GM12878 (cell line): ENCODE data around the gene UNC5B. TPM values are rescaled to one million over a fixed set of nuclear protein-coding genes. Genes with fewer than 3 reads are reported as not detected.

Experiments
- ATAC-seq: fragments of 200-7000 bp; cut with Tn5 transposase; 3 replicates; pipeline ENCODE4 v1.9.1; 2020; ENCODE audit warnings: mild to moderate bottlenecking, moderate library complexity
- BruUV-seq: library from RNA; stranded (reverse); fragments of 400-500 nt; replicated peaks from 2 replicates; lab custom pipeline; 2021; lab: Mats Ljungman, UMichigan
- CTCF ChIA-PET: fragments of 300-600 bp; sonication (Branson Sonifier 250); formaldehyde crosslinking; extraction: SDS; loops from one replicate; lab custom pipeline; 2021; ENCODE audit warnings: inconsistent platforms; lab: Yijun Ruan, JAX
- POLR2A ChIA-PET: fragments of 350-600 bp; formaldehyde crosslinking; extraction: SDS; loops from one replicate; lab custom pipeline; 2021; ENCODE audit warnings: inconsistent platforms; lab: Charles Lee
- RAD21 ChIA-PET: fragments of 300-600 bp; sonication (Branson Sonifier 250); formaldehyde crosslinking; loops from one replicate; lab custom pipeline; 2023; ENCODE audit warnings: antibody characterized with exemption; ENCODE audit not compliant: unreplicated experiment; lab: Charles Lee
- SMC1A ChIA-PET: fragments of 300-600 bp; sonication (Branson Sonifier 250); formaldehyde crosslinking; loops from one replicate; lab custom pipeline; 2023; ENCODE audit not compliant: unreplicated experiment, uncharacterized antibody; lab: Charles Lee
- DNase-seq: peaks from one replicate; pipeline ENCODE4 v3.0.0-alpha.2; 2011; ENCODE audit warnings: low read depth, low spot score
- FAIRE-seq: peaks from 3 replicates; lab custom pipeline; 2011; peaks lifted over from hg19 to GRCh38; lab: Jason Lieb, UNC
- H2AFZ ChIP-seq: 2 replicates; pipeline ENCODE4 v1.6.0; 2011; ENCODE audit warnings: low read depth, low read length, control low read depth; ENCODE audit not compliant: control insufficient read depth
- H3K27ac ChIP-seq: 2 replicates; pipeline ENCODE4 v1.5.1; 2011; ENCODE audit warnings: control low read depth; ENCODE audit not compliant: control insufficient read depth, insufficient read depth
- H3K27me3 ChIP-seq, 2 experiments: replicated peaks in 1 of 2; 2 replicates each; pipeline versions ENCODE4 v1.6.0 to v1.6.1; 2011; ENCODE audit warnings: low read length in 1 of 2; ENCODE audit not compliant: control insufficient read depth in 2 of 2, insufficient read depth in 2 of 2
- H3K36me3 ChIP-seq, 2 experiments: 2 replicates each; pipeline ENCODE4 v1.5.1; 2011; ENCODE audit warnings: low read length in 1 of 2; ENCODE audit not compliant: control insufficient read depth in 2 of 2, insufficient read depth in 2 of 2
- H3K4me1 ChIP-seq: 2 replicates; pipeline ENCODE4 v1.6.1; 2011; ENCODE audit warnings: mild to moderate bottlenecking, low read length, moderate library complexity, mixed read lengths; ENCODE audit not compliant: control insufficient read depth, insufficient read depth
- H3K4me2 ChIP-seq: 2 replicates; pipeline ENCODE4 v1.6.0; 2011; ENCODE audit warnings: control low read depth; ENCODE audit not compliant: control insufficient read depth, insufficient read depth
- H3K4me3 ChIP-seq: fragments of 200-600 bp; sonication (generic); 2 replicates; pipeline ENCODE4 v1.5.1; 2016
- H3K79me2 ChIP-seq: 2 replicates; pipeline ENCODE4 v1.6.0; 2011; ENCODE audit warnings: low read length; ENCODE audit not compliant: control insufficient read depth, insufficient read depth
- H3K9ac ChIP-seq: 2 replicates; pipeline ENCODE4 v1.8.0; 2011; ENCODE audit warnings: low read length, control low read depth, mixed read lengths; ENCODE audit not compliant: control insufficient read depth, insufficient read depth
- H3K9me3 ChIP-seq: replicated peaks from 3 replicates; pipeline ENCODE4 v1.5.1; 2011; ENCODE audit warnings: mild to moderate bottlenecking, low read length; ENCODE audit not compliant: control insufficient read depth, insufficient read depth
- H4K20me1 ChIP-seq: 2 replicates; pipeline ENCODE4 v1.6.0; 2011; ENCODE audit not compliant: control insufficient read depth, insufficient read depth
- ATF7 ChIP-seq: fragments of 450-650 bp; IDR thresholded peaks from 2 replicates; pipeline ENCODE4 v1.6.1; 2016; ENCODE audit warnings: low read depth, mild to moderate bottlenecking
- CBX3 ChIP-seq: fragments of 200-600 bp; sonication (generic); IDR thresholded peaks from 2 replicates; pipeline ENCODE4 v1.6.1; 2016; ENCODE audit warnings: low read depth, borderline replicate concordance
- CREM ChIP-seq: IDR thresholded peaks from 2 replicates; pipeline ENCODE4 v1.6.1; 2014; ENCODE audit warnings: antibody characterized with exemption, low read depth
- ESRRA ChIP-seq: IDR thresholded peaks from 2 replicates; pipeline ENCODE4 v1.6.1; 2012; ENCODE audit warnings: mild to moderate bottlenecking, low read length, improper control_type of control experiment
- ETV6 ChIP-seq, 2 experiments: fragments of 450-650 bp in 1 of 2; IDR thresholded peaks in 1 of 2; conservative IDR thresholded peaks in 1 of 2; 2 replicates each; pipeline ENCODE4 v1.6.1; 2014; ENCODE audit warnings: antibody characterized with exemption in 1 of 2, borderline replicate concordance in 1 of 2, low read depth in 1 of 2, mild to moderate bottlenecking in 1 of 2, moderate library complexity in 1 of 2
- PBX3 ChIP-seq: IDR thresholded peaks from 2 replicates; pipeline ENCODE4 v1.6.1; 2011; ENCODE audit warnings: mild to moderate bottlenecking, low read depth, low read length, moderate library complexity; ENCODE audit not compliant: insufficient replicate concordance
- REST ChIP-seq: IDR thresholded peaks from 2 replicates; pipeline ENCODE4 v1.6.1; 2012; ENCODE audit warnings: mild to moderate bottlenecking, low read depth, low read length
- RUNX3 ChIP-seq: IDR thresholded peaks from 2 replicates; pipeline ENCODE4 v1.6.1; 2012; ENCODE audit warnings: low read length, inconsistent platforms
- SMAD1 ChIP-seq: fragments of 450-650 bp; IDR thresholded peaks from 2 replicates; pipeline ENCODE4 v1.6.1; 2018; ENCODE audit warnings: mild to moderate bottlenecking, low read depth; ENCODE audit not compliant: partially characterized antibody
- USF1 ChIP-seq: IDR thresholded peaks from 2 replicates; pipeline ENCODE4 v1.6.1; 2011; ENCODE audit warnings: borderline replicate concordance, low read depth, mild to moderate bottlenecking, moderate library complexity, mixed read lengths, low read length; ENCODE audit not compliant: insufficient read depth; ENCODE audit errors: extremely low read length
- ZBED1 ChIP-seq: IDR thresholded peaks from 2 replicates; pipeline ENCODE4 v1.6.1; 2016; ENCODE audit warnings: borderline replicate concordance
- WGBS: methylation state at CpG from one replicate; pipeline ENCODE4 v1.1.6; 2016; ENCODE audit warnings: low lambda C conversion rate; ENCODE audit not compliant: insufficient replicate concordance, insufficient coverage; ENCODE audit errors: missing lambda C conversion rate; 5-methylcytosine and 5-hydroxymethylcytosine counted together
- in situ Hi-C: fragments of 300-500 bp; cut with MboI; formaldehyde crosslinking; loops from 9 replicates; pipeline ENCODE4 v1.14.3; 2018; ENCODE audit warnings: mixed read lengths
- intact Hi-C: fragments of 100-400 bp; cut with micrococcal nuclease; formaldehyde crosslinking; loops from one replicate; pipeline ENCODE4 v1.14.2; 2022; ENCODE audit not compliant: unreplicated experiment
- polyA plus RNA-seq, 11 experiments: library from polyadenylated mRNA; depleted of rRNA in 4 of 11; unstranded in 6 of 11; stranded (reverse) in 5 of 11; fragments of >200 nt; fragmentation: Nextera tagmentation in 4 of 11; fragmentation: Illumina TruSeq in 1 of 11; extraction: Ambion mirVana in 4 of 11; extraction: Trizol in 1 of 11; gene quantifications; 1 replicate in 1 of 11; 2 replicates in 10 of 11; pipeline versions ENCODE4 v1.2.1 to v1.2.3, GENCODE V29; 2011 to 2016; ENCODE audit warnings: inconsistent platforms in 2 of 11, missing spikeins in 2 of 11, low read depth in 1 of 11
- total RNA-seq, 4 experiments: library from RNA; depleted of rRNA in 3 of 4; stranded (reverse); fragments of >200 nt in 3 of 4; fragmentation: Illumina TruSeq in 1 of 4; extraction: Trizol in 1 of 4; gene quantifications; 2 replicates each; pipeline versions ENCODE4 v1.2.1 to v1.2.3, GENCODE V29; 2013 to 2021

The UNC5B gene
- total and polyA plus RNA-seq, 10 of the 15 experiments (the other 5 are each of a cell fraction or from before 2014, with no cell fraction given): 0.03 to 0.08 TPM; not detected in 8

GRCh38 chr10:71254834-71255549 lies 42.6 kb downstream of the UNC5B start (continued):
- TF ChIP-seq ZBED1: no peak
- no peak for TF ChIP-seq ETV6 (conservative IDR thresholded peaks at IDR 0.05 in 1 of 2, IDR thresholded peaks at IDR 0.05 in 1 of 2; ENCODE audit: borderline replicate concordance in 1 of 2, low read depth in 1 of 2)
- no peak for TF ChIP-seq REST
- TF ChIP-seq CBX3: no peak
- no peak for TF ChIP-seq SMAD1
- no peak for TF ChIP-seq RUNX3
- no peak for TF ChIP-seq CREM
- no peak for TF ChIP-seq ESRRA

GRCh38 chr10:71255550-71255807 lies 43.1 kb downstream of the UNC5B start:
- no peak overlapping the region for H3K4me3 ChIP-seq
- H3K9ac ChIP-seq: no peak overlapping the region
- no peaks in the 10 kb centered on the region; a peak in 1 of 4 replicates for H3K27me3 ChIP-seq
- SMC1A ChIA-PET: no interaction called here
- in situ Hi-C loops: no loop called here
- POLR2A ChIA-PET: no interaction called here
- BruUV-seq: no TSS peak
- ATAC-seq: no peak
- no peak overlapping the region for H3K4me2 ChIP-seq
- H4K20me1 ChIP-seq: no peaks in the 10 kb centered on the region
- H3K36me3 ChIP-seq: no peaks in the 10 kb centered on the region
- 74% methylated on average over 4 of the region's 4 CpGs for WGBS
- DNase-seq: no peak
- H3K27ac ChIP-seq: no peak overlapping the region
- no peaks in the 10 kb centered on the region for H3K79me2 ChIP-seq
- RAD21 ChIA-PET: no interaction called here
- H3K4me1 ChIP-seq: no peaks in the 10 kb centered on the region
- CTCF ChIA-PET: no interaction called here
- FAIRE-seq: no peak
- H3K9me3 ChIP-seq: no peaks in the 10 kb centered on the region
- intact Hi-C loops: no loop called here
- TF ChIP-seq USF1 (no peak), PBX3 (no peak), ATF7 (no peak)
- TF ChIP-seq, all 136 proteins: peak for 0
- no peak overlapping the region for H2AFZ ChIP-seq
